GM19324 (cell line): ENCODE measurements around the gene CDKAL1.

ENCODE experiments used
- ATAC-seq: cut with Tn5 transposase; IDR thresholded peaks from one replicate; pipeline ENCODE4 v1.9.1; 2021; ENCODE audit warnings: mild to moderate bottlenecking, moderate library complexity; ENCODE audit not compliant: unreplicated experiment, low FRiP score

Gene CDKAL1

DNA sequence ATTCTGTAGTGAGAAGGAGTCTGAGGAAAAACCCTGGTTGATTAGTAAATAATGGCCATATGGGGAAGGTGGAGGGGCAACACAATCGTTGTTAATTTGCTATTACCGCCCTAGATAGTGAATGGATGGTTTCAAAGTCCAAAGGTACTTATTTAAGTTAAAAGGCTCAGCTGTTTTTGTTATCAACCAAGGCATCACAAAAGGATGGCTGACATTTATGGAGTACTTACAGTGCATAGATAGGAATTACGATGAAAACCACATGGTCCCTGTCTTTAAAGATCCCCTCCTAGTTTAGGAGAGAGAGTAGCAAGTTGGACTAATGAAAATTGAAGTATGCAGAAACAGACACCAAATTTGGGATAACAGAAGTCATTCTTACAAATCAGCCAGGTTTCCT lies 319.6 kb downstream of the CDKAL1 start:
- ATAC-seq, result no peak

DNA sequence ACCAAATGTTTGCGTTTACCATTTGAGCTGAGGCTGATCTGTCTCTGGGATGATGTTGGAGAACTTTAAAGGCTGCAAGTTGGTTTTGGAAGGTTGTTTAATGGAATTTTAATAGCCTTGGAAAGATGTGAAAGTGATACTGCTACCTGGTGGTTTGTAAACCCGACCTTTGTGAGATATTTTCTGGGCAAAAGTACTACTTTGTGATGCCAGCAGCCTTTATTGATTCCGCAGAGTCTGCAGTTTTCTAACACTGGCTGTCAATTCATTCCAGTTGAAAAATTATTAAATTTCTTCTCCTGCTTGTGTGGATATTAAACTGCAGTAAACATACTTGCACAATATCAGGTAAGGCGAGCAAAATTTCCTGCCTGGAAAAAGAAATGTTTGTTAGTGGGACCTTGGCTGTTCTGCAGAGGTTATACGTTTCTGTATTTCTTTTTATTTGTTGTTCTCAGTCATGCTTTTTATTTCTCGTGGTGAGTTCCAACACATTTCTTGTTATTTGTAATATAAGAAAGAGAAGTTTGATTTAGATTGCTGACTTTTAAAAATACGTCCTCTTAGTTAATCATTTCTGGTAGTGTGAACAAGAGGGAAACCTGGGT lies 322.5 kb downstream of the CDKAL1 start:
- ATAC-seq, result no peak

DNA sequence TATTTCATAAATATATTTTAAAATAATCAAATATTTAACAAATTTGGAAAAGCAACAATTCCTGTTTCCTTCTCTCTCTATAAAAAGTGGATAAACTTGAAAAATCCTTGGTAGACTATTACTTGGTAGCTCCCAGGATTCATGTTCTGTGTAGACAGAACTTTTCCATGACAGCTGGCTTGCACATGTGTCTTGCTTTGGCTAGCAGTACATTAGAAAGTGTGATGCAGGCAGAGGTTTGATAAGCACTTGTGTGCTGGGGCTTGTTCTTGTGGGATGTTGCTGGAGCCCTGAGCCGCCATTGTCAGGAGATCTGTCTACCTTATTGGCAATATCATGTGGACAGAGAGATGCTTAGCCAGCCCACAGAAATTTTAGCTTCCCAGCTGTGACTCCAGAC lies 327.2 kb downstream of the CDKAL1 start:
- no peak for ATAC-seq

DNA sequence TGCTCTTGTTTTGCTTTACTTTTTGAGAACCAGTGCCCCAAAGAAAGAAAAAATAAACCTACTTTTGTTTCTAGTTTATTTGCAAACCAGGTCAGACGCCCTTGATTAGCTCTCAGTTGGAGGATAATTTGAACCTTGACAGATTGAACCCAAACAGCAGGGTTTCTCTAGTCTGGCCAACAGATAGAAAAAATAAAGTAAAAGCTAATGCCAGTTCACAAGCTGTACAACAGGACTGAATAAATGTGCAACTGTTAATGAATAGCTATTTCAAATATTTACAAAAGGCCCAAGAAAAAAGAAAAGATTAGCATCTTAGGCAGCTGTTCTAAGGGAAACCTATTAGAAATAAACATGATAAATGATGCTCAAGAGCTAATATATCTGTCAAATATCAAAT lies 331.8 kb downstream of the CDKAL1 start:
- no peak for ATAC-seq

DNA sequence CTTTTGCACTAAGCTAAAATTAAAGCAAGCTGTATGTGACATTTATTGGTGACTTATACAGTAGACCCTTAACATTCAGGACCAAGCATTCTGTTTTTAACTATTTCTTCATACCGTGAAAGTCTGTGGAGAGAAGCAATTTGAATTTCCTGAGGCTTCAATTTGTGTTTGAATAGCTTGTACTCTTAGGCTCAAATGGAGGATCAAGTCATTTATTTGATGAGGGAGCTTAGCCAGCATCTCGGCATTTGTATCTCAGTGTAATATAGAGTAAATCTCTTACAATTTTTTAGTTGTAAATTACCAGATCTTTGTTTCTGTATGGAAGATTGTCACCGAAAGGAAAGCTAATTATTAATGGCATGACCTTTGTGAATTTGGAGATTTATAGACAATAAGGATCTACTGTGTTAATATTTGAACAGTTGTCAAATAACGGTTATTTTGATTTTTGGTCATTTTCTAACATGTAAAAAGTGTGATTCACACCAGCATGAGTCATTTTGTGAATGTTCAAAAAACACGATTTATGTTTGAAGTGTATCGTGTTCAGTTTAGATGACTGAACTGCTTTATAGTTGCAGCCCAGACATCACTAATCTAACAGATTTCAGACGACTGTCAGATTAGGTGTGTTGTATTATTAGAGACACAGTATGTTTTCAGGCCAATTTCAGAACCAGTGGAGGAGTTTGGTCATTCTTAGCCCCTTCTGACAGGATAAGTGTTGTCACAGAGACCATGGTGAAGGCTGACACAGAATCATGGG lies 332.9 kb downstream of the CDKAL1 start:
- ATAC-seq, result no peak

DNA sequence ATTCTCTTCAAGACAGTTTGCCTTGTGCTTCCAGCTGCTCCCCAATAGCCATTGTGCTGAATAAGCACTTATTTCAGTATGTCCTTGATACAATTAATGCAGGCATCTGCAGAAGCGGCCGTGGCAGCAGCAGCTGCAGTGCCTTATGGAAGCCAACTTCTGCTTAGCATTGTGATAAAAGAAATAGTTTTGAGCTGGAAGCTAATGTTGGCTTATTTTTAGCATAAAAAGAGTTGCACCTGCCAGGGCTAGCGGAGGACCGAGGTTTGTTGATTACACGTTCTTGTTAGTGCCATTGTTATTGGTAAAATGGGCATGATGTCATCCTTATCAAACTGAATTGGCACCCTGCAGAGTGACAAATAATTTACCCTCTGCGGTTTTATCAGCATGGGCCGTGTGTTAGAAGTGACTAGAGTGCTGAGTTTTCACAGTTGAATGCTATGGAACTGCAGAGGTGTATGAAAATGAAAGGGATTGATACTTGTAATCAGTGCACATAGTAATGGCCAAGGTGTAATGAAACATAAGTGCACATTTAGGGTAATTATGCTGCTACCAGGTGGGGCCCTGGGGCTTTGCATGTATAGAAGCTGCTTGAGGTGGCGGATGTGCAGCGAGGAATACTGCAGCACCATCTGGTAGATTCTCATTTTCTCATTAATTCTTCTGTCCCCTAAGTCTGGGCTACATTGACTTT lies 334.3 kb downstream of the CDKAL1 start:
- ATAC-seq, result no peak

DNA sequence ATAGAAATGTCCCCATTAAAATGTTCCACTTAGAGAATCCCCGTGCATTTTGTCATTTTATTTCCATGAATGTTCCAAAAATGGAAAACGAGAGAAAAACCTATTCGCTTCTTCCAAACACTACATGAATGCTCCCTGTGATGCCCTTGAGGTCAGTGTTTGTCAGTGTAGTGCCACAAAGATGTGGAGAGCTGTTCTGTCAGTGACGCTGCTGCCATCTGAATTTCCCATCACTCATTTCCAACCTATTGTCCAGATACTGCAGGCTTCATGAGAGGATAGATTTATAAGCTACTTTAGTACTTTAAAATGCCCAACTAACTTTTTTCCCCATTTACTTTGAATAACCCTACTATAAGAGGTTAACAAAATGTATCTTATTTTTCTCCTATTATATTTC lies 335.8 kb downstream of the CDKAL1 start:
- no peak for ATAC-seq

DNA sequence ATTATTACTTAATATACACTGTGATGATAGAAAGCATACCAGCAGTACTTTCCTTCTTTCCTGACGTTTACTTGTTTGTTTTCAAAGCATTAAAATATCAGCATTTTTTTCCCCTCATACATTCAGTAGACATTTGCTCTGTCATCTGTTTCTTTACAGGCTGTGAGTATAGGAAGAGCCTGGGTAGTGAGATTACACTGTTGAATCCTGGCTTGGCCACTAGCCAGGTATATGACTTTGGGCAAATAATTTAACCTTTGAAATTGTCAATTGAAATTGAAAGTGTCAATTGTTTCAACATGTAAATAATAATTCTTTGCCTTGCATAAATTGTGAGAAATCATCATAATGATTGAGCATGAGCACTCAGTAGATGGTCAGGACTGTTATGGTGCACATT lies 336.2 kb downstream of the CDKAL1 start:
- ATAC-seq, result no peak

DNA sequence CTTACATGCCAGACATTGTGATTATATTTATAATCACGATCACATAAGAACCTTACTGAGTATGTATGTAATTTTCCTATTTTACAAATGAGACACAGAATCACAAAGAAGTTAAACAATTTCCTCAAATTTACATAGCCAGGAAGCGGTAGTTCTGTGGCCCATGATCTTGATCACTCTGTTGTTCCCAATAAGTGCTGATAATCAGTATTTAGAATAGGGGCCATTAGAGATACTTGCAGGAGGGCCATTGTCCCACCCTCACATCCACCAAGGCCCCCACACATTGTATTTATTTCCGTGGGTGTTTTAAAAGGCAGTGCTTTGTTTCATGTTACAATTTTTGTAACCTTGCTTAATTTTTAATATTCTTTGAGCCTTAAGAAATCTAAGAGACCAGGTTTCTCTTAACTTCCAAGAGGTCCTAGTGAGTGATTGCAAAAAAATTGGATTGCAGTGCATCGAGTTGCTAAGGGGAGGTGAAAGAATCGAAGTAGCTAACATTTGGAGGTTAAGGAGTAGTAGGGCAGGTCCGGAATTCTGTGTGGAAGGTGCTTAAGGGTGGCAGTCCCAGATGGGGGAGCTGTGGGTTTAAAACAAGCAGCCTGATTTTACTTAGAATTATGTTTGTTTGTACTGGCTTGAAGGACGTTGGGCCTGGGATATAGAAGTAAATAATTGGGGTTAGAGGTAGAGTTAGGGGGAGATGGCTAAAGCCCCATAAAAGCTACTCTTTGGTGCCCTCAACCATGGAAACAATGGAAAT lies 339.4 kb downstream of the CDKAL1 start:
- no peak for ATAC-seq

DNA sequence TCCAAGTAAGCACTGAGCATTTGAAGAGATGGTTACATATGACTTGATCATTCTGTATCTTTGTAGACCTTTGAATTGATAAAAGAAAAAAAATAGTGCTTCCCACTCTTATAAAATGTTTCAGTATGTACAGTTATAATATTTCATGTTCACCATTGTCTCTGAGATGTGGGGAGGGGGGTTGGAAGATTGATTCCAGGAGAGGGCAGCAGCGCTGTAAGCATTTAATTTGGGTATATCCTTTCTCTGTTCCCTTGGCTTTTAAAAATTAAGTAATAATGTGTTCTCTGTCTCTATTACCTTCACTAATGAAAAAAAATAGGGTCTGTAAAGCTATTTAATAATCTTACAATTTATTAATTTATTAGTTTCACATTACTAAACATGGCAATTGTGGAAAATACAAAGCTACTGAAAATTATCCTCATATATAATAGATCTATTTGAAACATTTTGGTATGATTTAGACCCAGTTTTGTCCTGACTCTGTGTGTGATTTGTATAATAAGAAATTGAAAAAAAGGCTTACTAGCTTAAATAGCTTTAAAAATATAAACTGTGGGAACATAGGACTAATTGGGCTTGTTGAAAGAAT lies 341.2 kb downstream of the CDKAL1 start:
- ATAC-seq, result no peak

DNA sequence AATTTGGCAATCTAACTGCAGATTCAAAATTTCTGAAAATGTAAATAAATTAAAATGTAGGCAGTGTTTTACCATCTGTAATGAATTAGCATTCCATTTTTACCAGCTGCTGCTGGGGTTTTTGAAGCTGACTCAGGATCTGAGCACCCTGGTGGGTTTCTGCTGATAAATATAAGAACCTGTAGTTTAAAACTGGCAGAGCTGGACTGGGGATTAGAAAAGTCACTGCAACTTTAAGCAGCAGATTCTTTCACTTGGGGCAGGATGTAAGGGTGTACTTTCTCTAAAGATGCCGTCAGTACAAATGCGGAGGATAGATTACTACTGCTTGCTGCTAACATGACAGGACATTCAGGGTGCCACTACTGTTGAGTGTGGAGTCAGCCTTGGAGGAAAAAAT lies 341.8 kb downstream of the CDKAL1 start:
- ATAC-seq, result no peak

DNA sequence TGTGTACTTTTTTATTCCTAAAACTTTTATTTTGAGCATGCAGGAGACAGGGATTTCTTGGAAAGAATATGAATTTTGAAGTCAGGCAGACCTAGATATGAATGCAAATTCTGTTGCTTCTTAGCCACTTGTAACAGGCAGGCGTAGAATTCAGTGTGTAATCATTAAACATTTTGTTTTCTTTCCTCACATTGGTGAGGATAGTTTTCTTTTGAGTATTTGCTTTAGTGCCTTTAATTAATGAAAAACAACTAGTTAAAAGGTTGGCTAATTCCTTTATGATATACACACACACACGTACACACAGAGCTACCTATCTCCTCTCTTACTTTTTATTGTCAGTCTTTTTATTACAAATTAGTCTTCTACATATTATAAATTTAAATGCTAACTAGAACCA lies 342.3 kb downstream of the CDKAL1 start:
- ATAC-seq, result no peak

DNA sequence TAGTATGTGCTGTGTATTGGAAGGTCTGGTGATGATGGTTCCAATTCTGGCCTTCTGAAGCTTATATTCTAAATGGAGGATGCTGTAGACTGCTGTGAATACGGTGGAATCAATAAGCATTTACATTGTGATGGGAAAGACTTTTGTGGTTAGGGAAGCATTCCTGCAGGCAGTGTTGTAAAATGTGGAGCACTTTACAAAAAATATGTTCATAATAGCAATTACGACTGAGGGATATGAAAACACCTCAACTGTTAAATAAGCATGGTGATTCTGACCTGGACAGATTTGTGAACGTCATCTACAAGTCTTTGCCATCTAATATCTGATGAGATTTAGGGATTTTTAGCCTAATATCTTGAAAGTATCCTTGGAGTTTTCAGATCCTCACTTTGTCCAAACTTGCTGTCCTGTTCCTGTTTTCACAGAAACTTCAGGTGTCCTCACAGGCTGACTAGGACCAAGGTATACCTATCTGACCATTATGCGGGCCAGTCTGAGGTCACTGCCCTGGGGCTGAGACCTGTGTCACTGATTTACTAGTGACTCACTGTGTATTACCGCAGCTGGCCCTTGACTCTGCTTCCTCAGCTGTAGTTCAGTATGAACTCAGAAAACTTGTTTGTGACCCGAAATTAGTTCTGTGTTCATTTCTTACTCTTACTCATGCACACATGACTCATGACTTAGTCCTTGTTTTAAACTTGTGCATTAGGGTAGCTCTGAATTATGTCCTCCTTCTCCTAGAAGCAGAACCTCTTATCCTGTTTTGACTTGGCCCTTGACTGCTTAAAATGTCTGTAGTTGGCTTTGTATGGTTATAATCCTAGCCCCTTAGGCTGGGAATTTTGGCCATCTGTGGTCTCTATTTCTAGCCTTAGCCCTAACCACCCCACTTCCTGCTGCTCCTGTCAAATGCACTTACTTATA lies 343.0 kb downstream of the CDKAL1 start:
- ATAC-seq, result peak; percentile 95

DNA sequence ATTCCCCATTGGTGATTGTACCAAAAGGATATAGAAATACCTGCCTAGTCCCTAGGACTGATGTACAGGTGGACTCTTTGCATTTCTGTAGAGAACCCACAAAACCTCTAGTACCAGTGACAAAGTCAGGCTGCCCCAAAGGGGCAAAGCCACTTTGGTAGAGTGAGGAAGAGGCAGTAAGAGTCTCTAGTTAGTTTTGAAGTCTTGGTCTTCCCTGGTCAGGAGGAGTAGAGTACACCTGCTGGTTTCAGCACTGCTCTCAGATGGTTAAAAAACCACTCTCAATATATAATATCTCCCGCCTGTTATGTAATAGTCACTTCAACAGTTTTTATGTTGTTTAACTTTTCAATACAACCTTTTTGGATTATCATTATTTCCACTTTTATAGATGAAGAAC lies 344.9 kb downstream of the CDKAL1 start:
- ATAC-seq, result no peak

DNA sequence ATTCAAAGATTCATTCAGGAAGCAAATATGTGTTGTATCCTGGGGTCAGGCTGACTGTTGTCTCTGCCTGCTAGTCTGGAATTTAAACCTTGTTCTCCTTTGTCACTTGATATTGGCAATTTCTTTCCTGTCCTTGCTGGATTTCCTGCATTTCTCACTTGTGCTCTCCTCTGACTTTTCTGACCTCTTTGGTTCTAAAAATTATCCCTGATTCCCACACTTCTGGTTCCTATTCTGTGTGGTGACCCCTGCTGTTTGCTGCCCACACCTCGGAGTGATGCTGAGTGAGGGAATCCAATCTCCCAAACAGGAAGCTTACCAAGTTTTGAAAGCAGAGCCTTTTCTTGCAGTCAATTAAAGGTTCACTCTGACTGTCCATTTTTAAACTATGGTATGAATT lies 345.3 kb downstream of the CDKAL1 start:
- ATAC-seq, result no peak

DNA sequence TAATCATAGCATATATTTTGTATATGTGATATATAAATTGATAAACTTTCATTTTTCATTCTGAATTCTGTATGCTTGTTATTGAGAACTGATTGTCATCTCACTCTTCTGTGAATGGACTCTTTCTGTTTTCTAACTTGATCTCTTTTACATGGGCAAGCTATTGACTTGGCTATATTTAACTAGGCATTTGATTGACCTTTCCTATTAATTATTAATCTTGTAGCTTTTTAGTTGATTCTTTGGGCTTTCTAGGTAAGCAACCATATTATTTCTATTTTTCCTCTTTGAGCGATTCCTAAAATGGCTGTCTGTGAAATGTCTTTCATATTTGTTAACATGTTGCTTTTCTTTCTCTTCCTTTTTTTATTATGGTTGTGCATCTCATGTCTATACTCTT lies 347.1 kb downstream of the CDKAL1 start:
- ATAC-seq, result no peak

DNA sequence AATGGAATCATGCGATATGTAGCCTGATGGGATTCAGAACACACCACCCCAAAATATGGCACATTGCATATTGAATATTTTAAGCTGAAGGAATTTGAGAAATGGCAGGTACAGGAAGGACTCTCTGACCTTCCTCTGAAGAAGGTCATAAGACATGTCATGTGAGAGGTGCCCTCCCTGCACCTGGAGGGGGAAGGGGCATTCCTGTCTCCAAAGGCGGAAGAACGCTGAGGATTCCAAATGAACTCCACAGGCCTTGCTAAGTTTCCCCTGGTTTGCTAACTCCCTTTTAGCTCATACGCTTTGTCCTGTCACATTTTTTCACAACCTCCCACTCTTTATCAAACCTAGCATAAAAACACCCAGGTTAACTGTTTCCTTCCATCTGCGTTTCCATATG lies 347.8 kb downstream of the CDKAL1 start:
- no peak for ATAC-seq

DNA sequence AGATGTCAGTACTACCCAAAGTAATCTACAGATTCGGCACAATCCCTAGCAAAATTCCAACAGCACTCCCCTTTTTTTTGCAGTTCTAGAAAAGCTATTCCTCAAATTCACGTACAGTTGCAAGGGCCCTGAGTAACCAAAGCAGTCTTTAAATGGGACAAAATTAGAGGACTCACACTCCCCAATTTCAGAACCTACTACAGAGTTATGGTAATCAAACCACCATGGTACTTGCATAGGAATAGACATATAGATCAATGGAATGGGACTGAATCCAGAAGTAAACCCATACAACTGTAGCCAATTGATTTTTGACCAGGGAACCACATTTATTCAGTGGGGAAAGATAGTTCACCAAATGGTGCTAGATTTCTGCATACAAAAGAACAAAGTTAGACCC lies 350.8 kb downstream of the CDKAL1 start:
- ATAC-seq, result no peak

DNA sequence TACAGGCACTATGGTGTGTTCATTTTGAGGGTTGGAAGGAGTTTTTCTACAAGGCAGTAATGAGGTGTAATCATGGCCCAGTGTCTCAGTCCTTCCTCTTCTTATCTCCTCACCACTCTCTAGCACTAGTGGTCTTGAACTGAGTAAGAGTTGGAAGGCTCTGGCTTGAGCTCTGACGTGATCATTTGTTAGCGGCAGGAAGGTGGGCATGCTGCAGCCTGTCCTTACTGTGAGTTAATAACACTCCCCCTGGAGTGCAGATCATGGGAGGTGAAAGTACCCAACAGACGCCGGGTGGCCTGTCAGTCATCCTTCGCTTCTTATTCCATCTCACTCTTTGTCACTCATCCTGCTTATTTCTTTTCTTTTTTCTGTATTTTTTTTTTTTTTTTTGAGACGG lies 356.9 kb downstream of the CDKAL1 start:
- ATAC-seq, result no peak

DNA sequence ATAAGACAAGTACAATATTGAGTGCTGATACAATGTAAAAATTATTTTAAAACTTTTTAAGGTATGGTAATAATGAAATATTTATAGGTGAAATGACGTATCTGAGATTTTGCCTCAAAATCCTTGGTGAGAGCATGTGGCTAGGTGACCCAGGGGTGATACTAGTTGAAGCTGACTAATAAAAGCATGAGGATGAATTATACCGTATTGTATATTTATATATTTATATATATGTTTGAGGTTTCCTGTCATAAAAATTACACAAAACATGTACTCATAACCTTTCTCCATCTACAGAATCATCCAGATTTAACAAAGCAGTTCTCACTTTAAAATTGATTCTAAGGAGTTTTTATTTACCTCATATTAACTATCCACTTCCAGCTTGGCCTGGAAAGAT lies 358.1 kb downstream of the CDKAL1 start:
- ATAC-seq, result no peak
